ENCODE results near the gene PNP. TPM values are rescaled to one million over a fixed set of nuclear protein-coding genes. Genes with fewer than 3 reads are reported as not detected.

PNP gene
- total and polyA plus RNA-seq, 10 of the 15 experiments (the other 5 are each of a cell fraction or from before 2014, with no cell fraction given): 103 to 215 (median 138) TPM

- ChIA-PET SMC1A (ENCODE audit: uncharacterized antibody, unreplicated experiment) (no interaction called here), CTCF (interaction anchor here (0.7 to 1.1 kb wide), 2 partner anchors 14 to 20 kb away, joined by 3 read pairs; no protein-coding TSS in a partner anchor), POLR2A (interaction anchor here (0.6 kb wide), 1 partner anchor 81 kb away, joined by 5 read pairs; no protein-coding TSS in a partner anchor), RAD21 (ENCODE audit: unreplicated experiment) (no interaction called here)
- ATAC-seq (no peak), FAIRE-seq (no peak), DNase-seq (ENCODE audit: low read depth, low spot score) (no peak)
- intact Hi-C loops (cut with micrococcal nuclease; ENCODE audit: unreplicated experiment): no loop called here
- no peaks in the 10 kb centered on the region for H3K27me3 ChIP-seq (replicated peaks in 1 of 2; ENCODE audit: control insufficient read depth in 2 of 2, insufficient read depth in 2 of 2, low read length in 1 of 2)
- no peaks in the 10 kb centered on the region; the same call in 2 of the 3 replicates for H3K9me3 ChIP-seq (replicated peaks; ENCODE audit: control insufficient read depth, insufficient read depth, low read length)
- H4K20me1 ChIP-seq (ENCODE audit: control insufficient read depth, insufficient read depth): no peaks in the 10 kb centered on the region
- H3K79me2 ChIP-seq (ENCODE audit: control insufficient read depth, insufficient read depth, low read length): no peaks in the 10 kb centered on the region
- H3K4me3 ChIP-seq: no peak overlapping the region
- no peak overlapping the region for H2AFZ ChIP-seq (ENCODE audit: control insufficient read depth, low read depth, low read length)
- TF ChIP-seq SIN3A (IDR thresholded peaks at IDR 0.05; ENCODE audit: low read depth, low read length) (no peak), RUNX3 (IDR thresholded peaks at IDR 0.05; ENCODE audit: low read length) (no peak), ZNF622 (IDR thresholded peaks at IDR 0.05) (no peak), ZNF592 (IDR thresholded peaks at IDR 0.05) (no peak), RELA (IDR thresholded peaks at IDR 0.05; ENCODE audit: borderline replicate concordance, partially characterized antibody) (no peak), HDAC6 (IDR thresholded peaks at IDR 0.05; ENCODE audit: unreplicated experiment) (no peak), LARP7 (IDR thresholded peaks at IDR 0.05) (no peak), TBL1XR1 (IDR thresholded peaks at IDR 0.05; ENCODE audit: low read depth, low read length) (no peak), ESRRA (IDR thresholded peaks at IDR 0.05; ENCODE audit: low read length) (no peak), ZNF207 (IDR thresholded peaks at IDR 0.05; ENCODE audit: borderline replicate concordance) (no peak), IKZF2 (IDR thresholded peaks at IDR 0.05) (no peak), EP300 (IDR thresholded peaks at IDR 0.05; ENCODE audit: borderline replicate concordance in 1 of 2, control insufficient read depth in 1 of 2, low read depth in 2 of 2, low read length in 2 of 2) (no peak), ZNF24 (IDR thresholded peaks at IDR 0.05) (no peak), YY1 (IDR thresholded peaks at IDR 0.05; ENCODE audit: low read depth, low read length) (no peak), CREB1 (IDR thresholded peaks at IDR 0.05; ENCODE audit: low read depth) (no peak), IKZF1 (conservative IDR thresholded peaks at IDR 0.05) (no peak), STAT3 (IDR thresholded peaks at IDR 0.05; ENCODE audit: low read depth, low read length) (no peak)
- TF ChIP-seq, protein P1, sequence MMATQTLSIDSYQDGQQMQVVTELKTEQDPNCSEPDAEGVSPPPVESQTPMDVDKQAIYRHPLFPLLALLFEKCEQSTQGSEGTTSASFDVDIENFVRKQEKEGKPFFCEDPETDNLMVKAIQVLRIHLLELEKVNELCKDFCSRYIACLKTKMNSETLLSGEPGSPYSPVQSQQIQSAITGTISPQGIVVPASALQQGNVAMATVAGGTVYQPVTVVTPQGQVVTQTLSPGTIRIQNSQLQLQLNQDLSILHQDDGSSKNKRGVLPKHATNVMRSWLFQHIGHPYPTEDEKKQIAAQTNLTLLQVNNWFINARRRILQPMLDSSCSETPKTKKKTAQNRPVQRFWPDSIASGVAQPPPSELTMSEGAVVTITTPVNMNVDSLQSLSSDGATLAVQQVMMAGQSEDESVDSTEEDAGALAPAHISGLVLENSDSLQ (IDR thresholded peaks at IDR 0.05): no peak
- in situ Hi-C loops (cut with MboI): no loop called here
- BruUV-seq (replicated peaks): no TSS peak
- no peak overlapping the region for H3K27ac ChIP-seq (ENCODE audit: control insufficient read depth, insufficient read depth)
- no peaks in the 10 kb centered on the region for H3K4me1 ChIP-seq (ENCODE audit: control insufficient read depth, insufficient read depth, low read length)
- H3K9ac ChIP-seq (ENCODE audit: control insufficient read depth, insufficient read depth, low read length): no peak overlapping the region
- 73% methylated on average over 4 of the region's 4 CpGs for WGBS (ENCODE audit: insufficient coverage, insufficient replicate concordance, low lambda C conversion rate, missing lambda C conversion rate)
- H3K36me3 ChIP-seq (ENCODE audit: control insufficient read depth in 2 of 2, insufficient read depth in 2 of 2, low read length in 1 of 2): no peaks in the 10 kb centered on the region
- no peak overlapping the region for H3K4me2 ChIP-seq (ENCODE audit: control insufficient read depth, insufficient read depth)
Observed at GRCh38 chr14:20436363-20436755, 32.8 kb upstream of the PNP start.
